ENCODE data around the gene ATAD2B.
A peak's percentile ranks its signal among the peaks of the same experiment; 100 is the strongest.
"Not testable (repeated sequence)": the region's sequence is repeated elsewhere in the genome, so short reads cannot be mapped to it uniquely, and the experiment has no call there.

The ATAD2B gene

GRCh38 chr2:23954325-23955014 lies 27.5 kb upstream of the ATAD2B start:
- ATAC-seq = no peak
- TF ChIP-seq TSHZ2 (CRISPR knock-in tag; IDR thresholded peaks at IDR 0.05) (no peak), SNAI2 (CRISPR knock-in tag; IDR thresholded peaks at IDR 0.05) (no peak), PATZ1 (CRISPR knock-in tag; IDR thresholded peaks at IDR 0.05; ENCODE audit: borderline replicate concordance) (no peak), ZFP30 (CRISPR knock-in tag; IDR thresholded peaks at IDR 0.05) (no peak), CSDC2 (CRISPR knock-in tag; IDR thresholded peaks at IDR 0.05) (no peak), TCF4 (CRISPR knock-in tag; IDR thresholded peaks at IDR 0.05; ENCODE audit: borderline replicate concordance) (no peak), ZNF70 (CRISPR knock-in tag; IDR thresholded peaks at IDR 0.05) (no peak), CREB5 (CRISPR knock-in tag; IDR thresholded peaks at IDR 0.05; ENCODE audit: low read depth) (no peak), RARB (CRISPR knock-in tag; IDR thresholded peaks at IDR 0.05) (no peak), POU6F1 (CRISPR knock-in tag; IDR thresholded peaks at IDR 0.05; ENCODE audit: borderline replicate concordance, low read depth) (no peak), ESRRG (CRISPR knock-in tag; IDR thresholded peaks at IDR 0.05) (no peak), ZNF8 (CRISPR knock-in tag; IDR thresholded peaks at IDR 0.05) (no peak), ZC3H10 (CRISPR knock-in tag; IDR thresholded peaks at IDR 0.05) (no peak), TOX (CRISPR knock-in tag; IDR thresholded peaks at IDR 0.05; ENCODE audit: borderline replicate concordance) (no peak), CSRNP3 (CRISPR knock-in tag; IDR thresholded peaks at IDR 0.05) (no peak), ISL1 (CRISPR knock-in tag; IDR thresholded peaks at IDR 0.05) (no peak), ZNF565 (CRISPR knock-in tag; conservative IDR thresholded peaks at IDR 0.05; ENCODE audit: low read depth) (no peak), PPARA (CRISPR knock-in tag; IDR thresholded peaks at IDR 0.05; ENCODE audit: borderline replicate concordance) (no peak), GLIS3 (CRISPR knock-in tag; IDR thresholded peaks at IDR 0.05) (no peak)

- ATAC-seq = peak; percentile 40; the same call in 1 of the 3 replicates
- TF ChIP-seq SNAI2 (CRISPR knock-in tag; IDR thresholded peaks at IDR 0.05) (no peak), OSR1 (CRISPR knock-in tag; IDR thresholded peaks at IDR 0.05) (no peak), PATZ1 (CRISPR knock-in tag; IDR thresholded peaks at IDR 0.05; ENCODE audit: borderline replicate concordance) (no peak), ESRRG (CRISPR knock-in tag; IDR thresholded peaks at IDR 0.05) (no peak), ISL1 (CRISPR knock-in tag; IDR thresholded peaks at IDR 0.05) (peak; percentile 70)
Observed at GRCh38 chr2:23953625-23954024, 26.7 kb upstream of the ATAD2B start.

- ATAC-seq = not testable (repeated sequence)
Observed at GRCh38 chr2:23952558-23952957, 25.6 kb upstream of the ATAD2B start.
